Cardiac muscle cell (in vitro differentiated cells and primary cell): ENCODE results near the gene C8A. TPM values are rescaled to one million over a fixed set of nuclear protein-coding genes. Genes with fewer than 3 reads are reported as not detected.

ENCODE experiments used
- DNase-seq, 2 donors: peaks; one replicate each; pipeline versions ENCODE4 v3.0.0 to v3.0.0-alpha.2; 2010 to 2017; ENCODE audit warnings: low read depth in 1 of 2, low spot score in 1 of 2
- H3K27ac ChIP-seq: fragments of 200-600 bp; sonication (generic); 2 replicates; pipeline ENCODE4 v1.5.1; 2016
- H3K27me3 ChIP-seq: fragments of 200-600 bp; sonication (generic); 2 replicates; pipeline ENCODE4 v1.6.0; 2016; ENCODE audit warnings: control low read depth
- H3K36me3 ChIP-seq: fragments of 200-600 bp; sonication (generic); 2 replicates; pipeline ENCODE4 v1.5.1; 2016; ENCODE audit warnings: control low read depth
- H3K4me1 ChIP-seq: fragments of 200-600 bp; sonication (generic); 2 replicates; pipeline ENCODE4 v1.8.1; 2017; ENCODE audit warnings: low read depth, mild to moderate bottlenecking, mixed run types
- H3K4me3 ChIP-seq: fragments of 200-600 bp; sonication (generic); 2 replicates; pipeline ENCODE4 v1.5.1; 2016; ENCODE audit warnings: mild to moderate bottlenecking
- H3K9me3 ChIP-seq: fragments of 200-600 bp; sonication (generic); 2 replicates; pipeline ENCODE4 v1.5.1; 2017; ENCODE audit warnings: low read depth, mild to moderate bottlenecking, control low read depth
- CTCF ChIP-seq: IDR thresholded peaks from 2 replicates; pipeline ENCODE4 v1.5.1; 2012; ENCODE audit warnings: low read depth, mild to moderate bottlenecking, low read length
- polyA plus RNA-seq: library from polyadenylated mRNA; unstranded; fragments of >200 nt; fragmentation: Nextera tagmentation; extraction: Ambion mirVana; gene quantifications from 2 replicates; pipeline ENCODE4 v1.2.1, GENCODE V29; 2016
- total RNA-seq: library from RNA; depleted of rRNA; stranded (reverse); fragments of >200 nt; gene quantifications from 2 replicates; pipeline ENCODE4 v1.2.3, GENCODE V29; 2016

C8A gene
- total and polyA plus RNA-seq, 2 experiments from 2014 or later = not detected

GRCh38 chr1:56859287-56859686, 4.7 kb downstream of the C8A start:
- H3K4me3 ChIP-seq = no peak overlapping the region
- H3K4me1 ChIP-seq = no peaks in the 10 kb centered on the region
- DNase-seq = no peak
- H3K27me3 ChIP-seq = no peaks in the 10 kb centered on the region
- no peaks in the 10 kb centered on the region for H3K9me3 ChIP-seq
- TF ChIP-seq CTCF = no peak
- no peaks in the 10 kb centered on the region for H3K36me3 ChIP-seq
- no peak overlapping the region for H3K27ac ChIP-seq

- Histone ChIP-seq H3K36me3 (no peaks in the 10 kb centered on the region), H3K27ac (no peak overlapping the region), H3K9me3 (no peaks in the 10 kb centered on the region), H3K4me3 (no peak overlapping the region), H3K4me1 (no peaks in the 10 kb centered on the region), H3K27me3 (no peaks in the 10 kb centered on the region)
- no peak for TF ChIP-seq CTCF
- peak in 1 of 2 donors; percentile 9 for DNase-seq
Observed at GRCh38 chr1:56863265-56863992, 8.8 kb downstream of the C8A start.

GRCh38 chr1:56864430-56864829, 9.8 kb downstream of the C8A start:
- H3K4me3 ChIP-seq = no peak overlapping the region
- no peaks in the 10 kb centered on the region for H3K36me3 ChIP-seq
- no peaks in the 10 kb centered on the region for H3K27me3 ChIP-seq
- H3K9me3 ChIP-seq = no peaks in the 10 kb centered on the region
- TF ChIP-seq CTCF = no peak
- DNase-seq = no peak
- H3K27ac ChIP-seq = no peak overlapping the region
- no peaks in the 10 kb centered on the region for H3K4me1 ChIP-seq

GRCh38 chr1:56866656-56867055, 12.1 kb downstream of the C8A start:
- DNase-seq = peak in 1 of 2 donors; percentile 13
- no peak for TF ChIP-seq CTCF
- Histone ChIP-seq H3K4me1 (no peaks in the 10 kb centered on the region), H3K27me3 (no peaks in the 10 kb centered on the region), H3K9me3 (no peaks in the 10 kb centered on the region), H3K36me3 (no peaks in the 10 kb centered on the region), H3K27ac (no peak overlapping the region), H3K4me3 (no peak overlapping the region)

GRCh38 chr1:56867491-56867890, 12.9 kb downstream of the C8A start:
- DNase-seq = no peak
- no peaks in the 10 kb centered on the region for H3K36me3 ChIP-seq
- no peaks in the 10 kb centered on the region for H3K9me3 ChIP-seq
- H3K27me3 ChIP-seq = no peaks in the 10 kb centered on the region
- H3K4me3 ChIP-seq = no peak overlapping the region
- no peaks in the 10 kb centered on the region for H3K4me1 ChIP-seq
- TF ChIP-seq CTCF = no peak
- no peak overlapping the region for H3K27ac ChIP-seq
